HG03469 (cell line): Measurements from ENCODE around the gene PRKG1.
"Not testable (repeated sequence)": the region's sequence is repeated elsewhere in the genome, so short reads cannot be mapped to it uniquely, and the experiment has no call there.

Experiments used
- ATAC-seq: cut with Tn5 transposase; IDR thresholded peaks from one replicate; pipeline ENCODE4 v1.9.1; 2021; ENCODE audit warnings: mild to moderate bottlenecking, moderate library complexity, moderate number of reproducible peaks; ENCODE audit not compliant: unreplicated experiment

The PRKG1 gene

DNA sequence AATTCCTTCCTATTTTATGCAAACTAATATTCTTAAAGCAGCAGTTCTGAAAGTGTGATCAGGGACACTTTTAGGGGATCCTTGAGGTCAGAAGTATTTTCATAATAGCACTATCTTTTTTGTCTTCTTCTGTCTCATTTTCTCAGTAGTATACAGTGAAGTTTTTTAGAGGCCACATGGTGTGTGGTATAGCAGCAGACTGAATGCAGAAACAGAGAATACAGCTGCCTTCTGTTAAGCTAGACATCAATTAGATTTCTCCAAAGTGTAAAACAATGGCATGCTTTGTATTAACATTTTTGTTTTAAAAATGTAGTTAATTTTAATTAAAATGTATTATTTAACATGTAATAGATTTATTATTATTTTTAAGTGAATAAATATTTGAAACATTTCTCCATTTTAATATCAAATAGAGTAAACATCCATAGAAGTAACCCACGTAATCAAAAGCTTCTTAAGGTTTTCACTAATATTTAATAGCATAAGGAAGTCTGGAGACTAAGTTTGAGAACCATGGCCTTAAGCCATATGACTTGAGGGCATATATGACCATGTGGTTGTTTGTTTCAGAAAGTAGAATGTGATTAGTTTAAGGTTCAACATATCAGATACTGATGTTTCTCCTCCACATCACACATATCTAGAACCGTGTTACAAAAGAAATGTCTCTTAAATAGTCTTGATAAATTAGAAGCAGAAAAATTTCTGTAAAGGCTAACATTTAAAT lies 94.0 kb downstream of the PRKG1 start:
- ATAC-seq, result no peak

DNA sequence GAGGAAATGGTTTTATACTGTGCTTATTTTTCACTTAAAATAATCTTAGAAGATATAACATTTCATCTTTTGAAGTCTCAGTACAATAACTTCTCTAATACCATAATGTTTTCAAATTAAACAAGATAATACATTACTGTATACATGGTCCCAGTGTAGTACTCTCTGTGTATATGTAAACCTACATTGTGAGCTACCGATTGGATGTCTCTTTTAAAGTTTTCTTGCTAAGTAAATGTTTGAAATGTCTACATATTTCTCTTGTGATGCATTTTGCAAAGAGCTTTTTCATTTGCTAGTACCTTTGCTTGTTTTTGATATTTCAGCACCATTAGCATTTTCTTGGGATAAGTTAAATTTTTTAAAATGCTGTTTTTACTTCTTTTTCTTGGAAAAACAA lies 94.8 kb downstream of the PRKG1 start:
- no peak for ATAC-seq

DNA sequence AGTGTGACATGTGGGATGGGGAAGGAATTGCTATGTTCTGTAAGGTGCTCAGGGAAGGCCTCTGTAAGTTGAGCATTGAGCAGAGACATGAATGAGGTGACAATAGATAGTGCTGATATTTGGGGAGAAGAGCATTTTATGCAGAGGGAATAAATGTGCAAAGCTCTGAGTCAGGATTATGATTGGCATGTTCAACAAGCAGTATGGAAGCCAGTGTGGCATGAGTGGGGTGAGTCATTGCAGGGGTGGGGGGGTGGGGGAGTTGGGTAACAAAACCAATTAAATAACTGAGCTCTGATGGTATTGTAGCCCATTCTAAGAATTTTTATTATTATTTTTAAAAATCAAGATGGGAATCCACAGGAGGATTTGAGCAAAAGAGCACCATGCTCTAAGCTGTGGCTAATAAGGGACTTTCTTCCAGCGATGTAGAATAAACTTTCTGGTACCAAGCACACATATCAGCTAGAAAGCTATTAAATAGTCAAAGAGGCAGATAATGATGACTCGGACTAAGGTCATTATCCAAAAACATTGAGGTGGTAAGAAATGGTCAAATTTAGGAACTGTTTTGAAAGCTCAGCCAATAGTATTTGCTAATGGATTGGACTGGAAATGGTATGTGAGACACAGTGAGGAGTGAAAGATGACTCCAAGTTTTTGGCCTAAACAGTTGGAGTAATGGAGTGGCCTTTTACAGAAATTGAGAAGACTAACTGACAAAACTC lies 96.4 kb downstream of the PRKG1 start:
- ATAC-seq, result no peak

DNA sequence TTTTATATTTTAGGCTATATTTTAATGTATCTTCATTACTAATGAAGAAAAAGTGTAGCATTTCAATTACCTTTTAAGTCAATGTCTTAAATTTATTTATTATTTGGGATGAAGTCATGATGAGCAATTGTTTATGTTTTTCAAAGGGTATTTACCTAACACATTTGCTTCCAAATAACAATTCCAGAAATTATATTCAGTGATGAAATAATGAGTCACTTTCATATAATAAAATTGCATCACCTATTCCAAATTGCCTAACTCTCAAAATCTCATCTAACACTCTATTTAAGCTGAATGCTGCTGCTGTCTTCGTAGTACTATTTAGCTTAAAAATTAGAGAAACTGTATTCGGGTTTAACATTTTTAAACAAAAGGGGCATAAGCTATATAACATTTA lies 97.7 kb downstream of the PRKG1 start:
- ATAC-seq, result no peak

- ATAC-seq, result no peak
Observed at GRCh38 chr10:51176976-51177695, 102.8 kb downstream of the PRKG1 start.

DNA sequence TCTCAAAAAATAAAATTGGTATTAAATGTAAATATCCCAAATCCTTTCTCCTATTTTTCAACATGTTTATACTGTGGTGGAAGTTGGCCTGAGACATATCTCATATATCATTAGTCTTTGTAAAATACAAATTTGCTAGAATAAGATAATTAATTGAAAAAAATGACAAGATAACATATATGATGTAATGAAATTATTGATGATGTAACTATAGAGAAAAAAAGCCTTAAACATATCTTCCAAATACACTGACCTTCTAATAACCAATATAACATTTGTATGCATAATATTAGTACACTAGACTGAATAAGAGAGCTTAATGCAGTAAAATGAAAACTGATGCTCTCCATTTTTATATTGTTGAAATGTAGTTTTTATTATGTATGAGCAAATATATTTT lies 104.3 kb downstream of the PRKG1 start:
- no peak for ATAC-seq

GRCh38 chr10:51180141-51180540 lies 105.9 kb downstream of the PRKG1 start:
- no peak for ATAC-seq

GRCh38 chr10:51183783-51184182 lies 109.5 kb downstream of the PRKG1 start:
- no peak for ATAC-seq

DNA sequence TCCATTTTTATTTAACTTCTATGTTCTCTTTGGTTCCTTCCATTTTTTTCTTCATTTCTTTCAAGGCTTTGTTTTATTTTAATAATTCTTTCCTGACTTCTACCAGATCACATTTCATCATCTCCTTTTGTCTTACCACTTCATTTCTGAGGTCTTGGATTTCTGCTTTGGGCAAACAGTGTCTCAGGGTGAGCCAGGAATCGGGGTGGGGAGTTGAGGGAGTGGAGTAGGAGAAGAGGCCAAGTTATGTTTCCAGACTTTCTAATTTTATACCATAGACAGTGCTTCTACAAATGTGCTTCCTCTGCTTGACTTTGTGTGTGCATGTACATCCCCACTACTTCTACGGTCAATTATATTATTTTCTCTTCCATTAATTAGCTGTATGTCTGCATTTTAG lies 112.1 kb downstream of the PRKG1 start:
- no peak for ATAC-seq

DNA sequence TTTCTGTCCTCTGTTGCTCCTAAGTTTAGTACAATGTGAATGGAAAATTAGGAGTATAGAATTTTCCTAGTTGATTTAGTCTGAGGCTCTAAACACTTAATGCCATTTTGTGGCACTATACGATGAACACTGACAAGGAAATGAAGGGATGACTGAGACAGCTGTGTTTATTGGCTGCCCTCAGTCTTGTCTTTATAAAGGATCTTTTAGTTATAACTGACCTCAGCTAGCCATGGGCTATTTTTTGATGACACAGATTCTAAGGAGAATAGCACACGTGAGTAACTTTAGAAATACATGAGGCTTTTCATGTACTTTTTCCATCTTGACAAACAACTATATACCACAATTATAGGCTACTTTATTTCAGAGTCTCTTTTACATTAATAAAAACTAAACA lies 113.7 kb downstream of the PRKG1 start:
- ATAC-seq, result no peak

DNA sequence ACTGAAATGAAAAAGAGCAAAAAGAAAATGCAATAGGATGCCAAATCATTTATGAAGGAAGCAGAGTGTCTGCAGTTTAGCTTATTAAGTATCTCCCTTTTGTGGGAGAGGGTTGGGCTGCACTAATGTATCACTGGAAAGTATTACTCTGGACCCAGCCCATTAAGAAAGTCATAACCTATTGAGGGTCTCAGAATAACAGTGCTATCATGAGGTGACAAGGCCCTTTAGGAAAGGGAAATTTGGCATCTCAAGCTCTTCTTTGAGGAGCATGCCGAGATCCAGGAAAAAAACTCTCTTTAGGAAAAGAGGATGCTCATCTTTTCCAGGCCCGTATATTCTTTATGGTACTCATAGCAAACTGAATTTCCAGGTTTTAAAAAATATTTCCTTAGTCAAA lies 114.6 kb downstream of the PRKG1 start:
- ATAC-seq, result no peak

DNA sequence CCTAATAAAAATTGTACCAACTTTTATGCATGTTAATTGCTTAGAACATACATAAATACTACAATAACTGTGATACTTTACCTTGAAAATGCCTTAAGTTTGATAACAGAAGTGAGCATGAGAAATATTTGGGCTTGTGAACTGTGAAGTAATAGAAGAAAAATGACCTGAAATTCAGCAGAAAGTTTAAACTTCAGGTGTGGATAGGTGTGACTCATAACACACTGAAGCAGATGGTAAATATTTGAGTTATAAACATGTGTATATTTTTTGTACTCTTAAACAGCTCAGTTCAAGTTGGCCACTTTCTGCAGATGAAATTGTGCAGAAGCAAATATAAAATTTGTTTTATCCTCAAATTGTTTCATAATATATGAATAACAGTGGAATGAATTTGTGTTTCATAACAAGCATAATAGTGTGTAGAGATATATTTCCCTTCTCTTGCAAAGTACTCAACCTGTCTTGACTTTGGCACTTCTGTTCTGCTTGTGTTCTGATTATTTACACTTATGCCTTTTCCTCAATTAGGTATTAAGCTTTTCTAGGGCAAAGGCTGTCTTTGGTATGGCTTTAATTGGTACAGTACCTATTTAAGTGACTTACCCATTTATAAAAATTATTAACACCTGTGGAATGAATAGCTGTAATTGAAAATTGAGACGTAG lies 122.4 kb downstream of the PRKG1 start:
- no peak for ATAC-seq

- ATAC-seq, result no peak
Observed at GRCh38 chr10:51198170-51198569, 123.9 kb downstream of the PRKG1 start.

DNA sequence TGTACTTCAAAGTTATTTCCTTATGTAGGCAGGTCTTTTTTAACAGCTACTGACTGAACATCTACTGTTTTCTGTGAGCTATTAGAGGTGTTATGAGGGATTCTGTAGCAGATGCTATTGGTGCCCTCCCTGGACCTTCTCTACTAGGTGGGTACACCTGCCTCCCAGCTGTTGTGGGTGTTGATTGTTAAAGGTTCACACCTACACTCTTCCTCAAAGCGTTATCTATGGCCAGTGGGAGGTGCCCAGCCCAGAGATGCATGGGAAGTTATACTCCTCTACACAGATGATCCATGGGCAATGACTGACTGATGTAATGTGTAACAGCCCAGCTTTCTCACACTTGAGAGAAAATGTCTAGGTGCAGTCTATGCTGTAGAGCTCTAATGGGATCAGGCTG lies 127.7 kb downstream of the PRKG1 start:
- no peak for ATAC-seq

DNA sequence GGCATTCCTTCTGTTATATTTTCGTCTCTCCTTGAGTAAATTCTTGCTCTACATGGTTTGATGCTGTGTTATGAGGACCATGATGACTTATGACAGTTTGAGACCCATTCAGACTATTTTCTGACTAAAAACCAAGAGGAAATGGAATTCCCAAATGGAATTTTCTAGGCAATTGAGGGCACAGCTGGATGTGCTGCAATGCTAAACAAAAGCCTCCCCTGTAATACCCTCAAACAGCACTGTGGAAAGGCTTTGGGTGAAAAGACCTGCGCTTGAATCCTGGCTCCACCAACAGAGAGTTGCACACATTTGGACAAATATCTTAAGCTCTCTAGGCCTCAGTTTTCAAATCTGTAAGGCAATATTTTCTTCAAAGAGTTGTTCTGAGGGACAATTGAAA lies 129.1 kb downstream of the PRKG1 start:
- ATAC-seq, result no peak

- no peak for ATAC-seq
Observed at GRCh38 chr10:51204066-51204465, 129.8 kb downstream of the PRKG1 start.

DNA sequence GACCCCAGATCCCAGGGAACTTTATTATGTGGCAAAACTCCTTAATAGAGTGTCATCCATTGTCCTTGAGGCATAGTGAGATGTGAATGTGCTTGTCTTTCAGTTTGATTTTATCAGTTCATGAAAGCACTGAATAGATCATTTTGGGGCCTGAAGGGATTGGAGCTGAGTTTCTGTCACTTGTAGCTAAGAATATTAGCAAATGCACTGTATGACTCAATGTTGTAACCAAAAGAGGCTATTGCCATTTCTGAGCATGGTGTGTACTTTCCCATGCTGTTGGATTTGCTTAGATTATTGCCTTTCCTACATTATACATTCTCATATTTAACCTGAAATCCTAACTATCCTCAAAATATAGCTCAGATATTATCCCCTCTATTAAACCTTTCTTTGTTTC lies 130.4 kb downstream of the PRKG1 start:
- ATAC-seq, result no peak

DNA sequence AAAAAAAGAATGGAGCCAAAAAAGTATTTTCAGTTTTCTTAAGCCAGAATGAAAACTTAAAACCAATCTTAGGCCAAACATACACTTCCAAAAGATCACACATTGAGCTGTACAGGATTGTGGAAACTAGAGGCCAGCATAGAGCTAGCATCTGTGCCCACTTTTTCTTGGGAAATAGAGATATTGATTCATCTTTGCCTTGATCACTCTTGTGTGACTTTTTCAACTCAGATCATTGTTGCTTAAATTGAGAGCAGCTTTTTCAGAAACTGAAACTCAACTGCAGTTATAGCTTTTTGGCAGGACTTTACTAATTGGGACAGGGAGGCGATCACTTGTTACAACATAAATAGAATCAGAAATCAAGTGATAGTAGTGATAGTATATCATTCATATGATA lies 132.2 kb downstream of the PRKG1 start:
- ATAC-seq, result no peak

GRCh38 chr10:51212937-51213336 lies 138.7 kb downstream of the PRKG1 start:
- not testable (repeated sequence) for ATAC-seq

GRCh38 chr10:51214207-51215196 lies 140.2 kb downstream of the PRKG1 start:
- no peak for ATAC-seq
